Skeletal muscle cell (primary cell): Measurements from ENCODE around the gene TTLL11.
"Not testable (repeated sequence)": the region's sequence is repeated elsewhere in the genome, so short reads cannot be mapped to it uniquely, and the experiment has no call there.

Experiments
- DNase-seq: peaks from one replicate; pipeline ENCODE4 v3.0.0-alpha.2; 2010; ENCODE audit warnings: low read depth
- H3K4me3 ChIP-seq: 2 replicates; pipeline ENCODE4 v1.5.1; 2011; ENCODE audit warnings: low read depth, mild to moderate bottlenecking, control low read depth, low read length, moderate library complexity

The TTLL11 gene

DNA sequence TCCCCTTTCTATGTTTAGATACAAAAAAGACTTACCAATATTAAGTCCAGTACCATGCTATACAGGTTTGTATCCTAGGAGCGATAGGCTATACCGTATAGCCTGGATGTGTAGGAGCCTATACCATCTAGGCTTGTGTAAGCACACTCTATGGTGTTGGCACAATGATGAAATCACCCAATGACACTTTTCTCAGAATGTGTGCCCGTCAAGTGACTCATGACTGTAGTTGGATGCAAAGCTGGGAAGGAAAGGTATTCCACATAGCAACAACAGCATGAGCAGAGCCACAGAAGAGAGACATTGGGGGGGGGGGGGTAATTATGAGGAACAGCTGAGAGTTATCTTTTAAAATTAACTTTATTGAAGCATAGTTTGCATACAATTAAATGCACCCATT is 63.2 kb downstream of the TTLL11 start:
- no peak overlapping the region for H3K4me3 ChIP-seq
- no peak for DNase-seq

DNA sequence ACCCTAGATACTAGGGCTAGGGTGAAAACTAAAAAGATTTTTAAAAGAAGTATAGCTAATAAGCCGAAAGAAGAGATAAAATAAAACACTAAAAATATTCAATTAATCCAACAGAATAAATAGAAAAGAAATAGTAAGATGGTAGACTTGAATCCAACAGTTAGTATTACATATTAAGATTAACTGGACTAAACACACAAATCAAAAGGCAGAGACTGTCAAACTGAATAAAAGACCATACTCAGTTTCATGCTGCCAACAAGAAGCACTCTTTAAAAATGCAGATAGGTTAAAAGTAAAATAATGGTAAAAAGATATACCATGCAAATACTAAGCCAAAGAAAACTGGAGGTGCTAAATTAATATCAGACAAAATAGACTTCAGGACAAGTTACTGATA is 65.0 kb downstream of the TTLL11 start:
- H3K4me3 ChIP-seq = no peak overlapping the region
- DNase-seq = no peak

DNA sequence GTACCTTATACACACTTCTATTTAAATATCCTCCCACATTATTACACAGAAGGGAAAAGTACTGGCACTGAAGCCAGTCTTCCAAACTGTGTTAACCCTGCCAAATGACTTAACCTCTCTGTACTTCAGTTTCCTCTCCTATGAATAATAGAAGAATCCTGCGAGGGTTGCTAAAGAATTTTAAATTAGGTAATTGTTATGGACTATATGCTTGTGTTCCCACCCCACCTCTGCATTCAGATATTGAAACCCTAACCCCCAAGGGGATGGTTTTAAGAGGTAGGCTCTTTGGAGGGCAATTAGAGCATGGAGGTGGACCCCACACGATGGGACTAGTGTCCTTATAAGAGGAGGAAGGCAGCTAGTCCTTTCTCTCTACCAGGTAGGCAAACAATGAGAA is 72.7 kb downstream of the TTLL11 start:
- H3K4me3 ChIP-seq = no peak overlapping the region
- no peak for DNase-seq

DNA sequence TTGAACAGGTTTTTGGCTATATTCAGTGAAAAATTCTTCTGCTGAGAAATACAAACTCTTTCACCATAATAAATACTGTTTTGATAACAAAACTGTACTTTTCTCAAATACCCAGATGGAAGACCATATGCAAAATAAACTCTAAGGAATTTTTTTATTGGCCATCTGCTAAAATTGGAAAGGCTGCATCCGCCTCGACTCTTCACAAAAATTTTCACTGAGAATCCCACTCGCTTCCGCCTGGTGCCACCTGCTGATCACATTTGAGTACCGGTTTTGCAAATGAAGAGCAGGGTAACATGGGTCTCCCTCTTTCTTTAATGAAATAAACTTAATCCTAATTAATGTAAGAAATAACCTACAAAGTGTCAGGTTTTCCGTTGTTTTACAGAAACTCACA is 76.4 kb downstream of the TTLL11 start:
- DNase-seq = no peak
- H3K4me3 ChIP-seq = no peak overlapping the region

DNA sequence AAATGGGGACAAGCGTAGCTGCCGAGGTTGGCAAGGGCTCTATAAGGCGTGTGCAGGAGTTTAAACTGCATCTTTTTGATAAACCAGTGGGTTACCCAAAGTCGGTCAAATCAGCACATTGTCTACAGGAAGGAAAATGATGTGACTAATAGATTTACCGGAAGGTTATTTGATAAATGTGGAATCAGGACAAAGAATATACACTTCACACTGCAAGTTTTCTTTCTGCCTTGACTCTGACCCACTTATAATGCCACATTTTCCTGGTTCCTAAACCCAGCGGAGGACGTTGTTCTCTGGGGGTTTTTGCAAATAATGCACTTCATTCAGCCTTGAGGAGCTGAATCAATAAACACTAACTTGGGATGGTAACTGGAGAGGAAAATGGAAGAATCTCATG is 76.8 kb downstream of the TTLL11 start:
- no peak for DNase-seq
- no peak overlapping the region for H3K4me3 ChIP-seq

DNA sequence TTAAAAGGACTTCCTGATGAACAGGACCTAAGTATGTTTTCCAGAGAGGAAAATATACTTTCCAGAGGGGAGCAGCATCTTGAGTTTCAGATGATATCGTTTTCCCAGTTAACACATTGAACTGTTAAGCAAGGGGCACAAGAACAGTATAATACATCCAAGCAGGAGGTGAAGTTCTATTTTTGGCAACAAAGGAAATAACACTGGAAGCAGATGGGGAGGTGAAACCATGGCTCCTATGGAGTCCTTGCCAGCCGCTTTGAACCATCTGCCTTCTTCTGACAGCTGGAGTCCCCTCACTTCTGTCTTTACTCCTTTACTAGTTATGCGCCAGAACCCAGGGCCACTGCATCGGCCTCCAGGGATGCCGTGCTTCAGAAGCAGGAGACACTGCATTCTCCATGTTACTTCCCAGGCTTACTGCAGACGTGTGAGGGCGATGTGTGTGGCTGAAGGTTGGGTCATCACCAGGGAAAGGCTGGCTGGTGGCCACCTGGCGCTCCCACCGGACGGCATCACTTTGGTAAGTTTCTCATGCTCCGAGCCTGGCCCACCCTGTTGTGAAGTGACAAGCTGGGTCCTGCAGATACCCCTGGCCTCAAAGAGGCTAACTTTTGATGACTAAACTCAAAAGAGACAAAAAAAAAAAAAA is 77.8 kb downstream of the TTLL11 start:
- no peak for DNase-seq
- no peak overlapping the region for H3K4me3 ChIP-seq

DNA sequence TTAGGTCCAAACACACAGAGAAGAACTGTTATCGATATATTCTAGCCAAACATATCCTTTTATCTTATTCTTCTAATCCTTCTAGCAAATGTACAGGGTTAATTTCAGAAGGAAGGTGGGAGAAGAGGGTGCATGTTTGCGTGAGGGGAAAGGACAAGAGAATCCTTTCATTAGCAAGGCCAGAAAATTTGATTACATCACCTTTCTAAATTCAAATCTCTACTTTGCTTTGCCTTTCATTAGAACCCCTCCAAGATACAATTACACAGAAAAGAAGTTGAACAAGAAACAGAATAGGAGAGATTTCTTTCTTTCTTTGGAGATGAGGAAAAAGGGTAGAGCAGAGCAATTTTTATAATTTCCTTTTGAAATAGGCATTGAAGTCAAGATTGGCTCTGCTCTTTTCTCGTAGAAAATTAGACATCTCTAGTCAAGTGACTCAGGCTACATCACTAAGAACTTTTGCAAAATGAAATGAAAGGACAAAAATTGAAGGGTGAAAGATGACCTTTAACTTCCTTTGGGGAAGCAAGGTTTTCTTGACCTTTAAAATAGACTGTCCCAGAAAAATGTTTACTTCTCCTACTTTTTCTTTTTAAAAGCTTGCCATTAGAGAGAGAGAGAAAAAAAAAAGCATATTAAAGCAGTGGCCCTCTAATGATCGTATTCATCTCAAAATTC is 81.2 kb downstream of the TTLL11 start:
- DNase-seq = no peak
- no peak overlapping the region for H3K4me3 ChIP-seq

DNA sequence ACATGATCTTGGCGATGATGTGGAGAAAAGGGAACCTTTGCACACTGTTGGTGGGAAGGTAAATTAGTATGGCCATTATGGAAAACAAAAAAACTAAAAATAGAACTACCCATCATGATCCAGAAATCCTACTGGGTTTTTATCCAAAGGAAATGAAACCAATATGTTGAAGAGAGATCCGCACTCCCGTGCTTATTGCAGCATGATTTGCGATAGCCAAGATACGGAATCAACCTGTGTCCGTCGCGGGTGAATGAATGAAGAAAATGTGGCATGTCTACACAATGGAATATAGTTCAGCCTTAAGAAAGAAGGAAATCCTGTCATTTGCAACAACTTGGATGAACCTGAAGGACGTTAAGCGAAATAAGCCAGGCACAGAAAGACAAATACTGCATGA is 84.5 kb downstream of the TTLL11 start:
- no peak overlapping the region for H3K4me3 ChIP-seq
- DNase-seq = no peak

DNA sequence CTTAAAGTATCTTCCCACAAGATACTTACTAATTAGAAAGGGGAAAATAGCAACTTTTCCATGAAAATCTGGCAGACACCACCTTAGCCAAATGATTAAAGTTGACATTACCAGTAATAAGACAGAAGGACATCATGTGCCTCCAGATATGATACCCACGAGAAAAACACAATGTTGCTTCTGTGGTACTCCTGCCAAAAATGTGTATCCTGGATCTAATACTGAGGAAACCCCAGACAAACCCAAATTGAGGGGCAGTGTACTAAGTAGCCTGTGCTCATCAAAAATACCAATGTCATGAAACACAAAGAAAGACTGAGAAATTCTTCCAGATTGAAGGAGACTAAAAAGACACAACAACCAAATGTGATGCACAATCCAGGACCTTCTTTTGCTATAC is 85.3 kb downstream of the TTLL11 start:
- H3K4me3 ChIP-seq = no peak overlapping the region
- no peak for DNase-seq

DNA sequence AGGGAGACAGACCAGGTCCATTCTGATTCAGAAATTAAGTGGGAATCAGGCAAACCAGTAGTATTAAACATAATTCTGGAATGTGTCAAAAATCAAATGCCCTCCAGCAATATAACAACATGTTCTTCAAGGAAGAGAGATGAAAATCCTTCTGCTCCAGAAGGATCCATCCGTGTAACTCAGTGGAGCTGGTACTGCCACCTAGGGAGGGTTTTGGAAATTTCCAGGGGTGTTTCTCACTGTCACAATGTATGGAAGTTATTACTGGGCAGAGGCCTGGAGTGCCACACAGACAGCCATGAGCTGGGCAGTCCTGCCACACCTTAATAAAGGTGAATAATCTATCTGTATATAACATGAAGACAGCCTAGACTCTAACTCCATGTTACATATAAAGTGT is 87.5 kb downstream of the TTLL11 start:
- no peak for DNase-seq

DNA sequence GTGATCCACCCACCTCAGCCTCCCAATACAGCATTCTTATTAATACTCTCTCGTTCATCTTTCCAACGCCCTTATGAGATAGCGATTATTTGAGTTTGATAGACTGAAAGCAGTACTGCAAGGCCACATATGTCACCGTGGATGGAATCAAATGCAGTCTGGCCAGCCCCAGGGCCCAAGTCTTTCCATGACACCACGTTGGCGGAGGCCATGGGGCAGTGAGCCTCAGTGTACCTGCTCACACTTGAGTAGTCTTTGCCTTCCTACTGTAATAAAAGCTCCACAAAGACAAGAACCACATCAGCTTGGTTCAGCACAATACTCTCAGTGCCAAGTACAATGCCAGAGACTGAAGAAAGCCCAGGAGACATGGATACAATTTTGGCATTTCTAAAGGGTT is 88.5 kb downstream of the TTLL11 start:
- DNase-seq = no peak
- H3K4me3 ChIP-seq = no peak overlapping the region

More for the DNA sequence above, 87.5 kb downstream of the TTLL11 start:
- no peak overlapping the region for H3K4me3 ChIP-seq

DNA sequence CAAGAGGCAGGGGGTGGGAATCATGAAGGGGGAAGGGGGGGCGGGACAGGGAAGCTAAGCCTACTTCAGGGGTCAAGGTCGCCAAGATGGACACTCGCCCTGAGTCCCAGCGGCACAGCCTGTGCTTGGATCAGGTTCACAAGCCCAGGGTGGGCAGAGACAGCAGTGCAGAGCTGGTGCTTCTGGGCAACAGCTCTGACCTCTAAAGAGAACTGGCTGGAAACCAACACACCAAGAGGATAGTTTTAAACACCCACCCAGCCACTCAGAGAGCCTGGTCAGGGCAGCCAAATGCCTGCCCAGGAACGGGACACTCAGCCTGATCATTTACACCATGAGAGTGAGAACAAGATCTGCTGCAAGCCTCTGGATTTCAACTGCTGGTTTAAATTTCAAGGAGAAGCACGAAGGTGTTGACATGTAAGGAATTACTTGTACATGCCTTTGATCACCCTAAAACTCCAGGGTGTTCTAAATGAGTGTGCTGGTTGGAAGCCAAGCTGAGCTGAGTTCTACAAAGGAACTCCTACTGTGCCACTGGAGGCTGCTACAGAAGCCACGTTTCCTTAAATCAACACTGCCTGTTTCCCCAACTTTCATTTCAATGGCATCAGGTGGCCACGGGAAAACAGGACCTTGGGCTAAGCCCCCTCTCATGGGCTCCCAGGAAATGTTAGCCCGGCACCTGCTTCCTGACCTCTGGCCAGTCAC is 91.5 kb downstream of the TTLL11 start:
- no peak overlapping the region for H3K4me3 ChIP-seq
- peak; percentile 63 for DNase-seq

DNA sequence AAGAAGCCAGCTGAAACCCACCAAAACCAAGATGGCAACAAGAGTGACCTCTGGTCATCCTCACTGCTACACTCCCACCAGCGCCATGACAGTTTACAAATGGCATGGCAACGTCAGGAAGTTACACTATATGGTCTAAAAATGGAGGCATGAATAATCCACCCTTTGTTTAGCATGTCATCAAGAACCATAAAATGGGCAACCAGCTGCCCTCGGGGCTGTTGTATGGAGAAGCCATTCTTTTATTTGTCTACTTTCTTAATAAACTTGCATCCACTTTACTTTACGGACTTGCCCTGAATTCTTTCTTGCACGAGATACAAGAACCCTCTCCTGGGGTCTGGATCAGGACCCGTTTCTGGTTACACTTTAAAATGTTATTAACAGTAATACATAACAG is 92.6 kb downstream of the TTLL11 start:
- not testable (repeated sequence) for DNase-seq, H3K4me3 ChIP-seq

DNA sequence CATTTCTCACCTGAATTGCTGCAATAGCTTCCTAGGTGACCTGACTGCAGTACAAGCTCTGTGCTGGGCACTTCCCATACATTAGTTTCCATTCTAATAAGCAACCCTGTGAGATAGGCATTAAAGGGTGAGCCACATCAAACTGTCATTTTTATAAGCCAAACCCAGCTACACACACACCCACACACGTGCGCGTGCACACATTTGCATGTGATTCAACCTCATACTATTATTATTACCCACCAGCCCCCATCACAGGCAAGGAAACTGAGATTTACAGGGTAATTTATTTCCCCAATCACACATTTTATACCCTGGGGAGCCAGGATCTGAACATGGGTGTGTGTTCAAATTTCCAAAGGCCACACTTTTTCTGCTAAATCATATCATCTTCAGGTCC is 93.6 kb downstream of the TTLL11 start:
- no peak for DNase-seq
- H3K4me3 ChIP-seq = no peak overlapping the region

DNA sequence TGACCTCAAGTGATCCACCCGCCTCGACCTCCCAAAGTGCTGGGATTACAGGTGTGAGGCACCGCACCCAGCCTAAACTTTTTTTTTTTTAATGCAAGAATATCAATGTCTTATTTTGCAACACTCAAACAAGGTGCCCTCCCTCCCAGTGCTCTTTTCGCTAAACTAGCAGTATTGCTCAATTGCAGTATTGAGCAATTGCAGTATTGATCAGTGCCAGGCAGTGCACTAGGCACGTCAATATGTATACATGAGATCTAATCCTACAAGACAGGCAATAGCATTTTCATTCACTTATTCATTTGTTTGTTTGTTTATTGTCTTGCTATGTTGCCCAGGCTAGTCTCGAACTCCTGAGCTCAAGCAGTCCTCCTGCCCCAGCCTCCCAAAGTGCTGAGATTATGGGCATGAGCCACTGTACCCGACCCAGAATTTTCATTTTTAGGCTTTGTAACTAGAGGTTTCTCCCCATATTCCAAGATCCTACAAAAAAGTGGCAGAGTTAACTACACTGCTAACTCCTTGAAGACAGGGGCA is 94.5 kb downstream of the TTLL11 start:
- no peak for DNase-seq

DNA sequence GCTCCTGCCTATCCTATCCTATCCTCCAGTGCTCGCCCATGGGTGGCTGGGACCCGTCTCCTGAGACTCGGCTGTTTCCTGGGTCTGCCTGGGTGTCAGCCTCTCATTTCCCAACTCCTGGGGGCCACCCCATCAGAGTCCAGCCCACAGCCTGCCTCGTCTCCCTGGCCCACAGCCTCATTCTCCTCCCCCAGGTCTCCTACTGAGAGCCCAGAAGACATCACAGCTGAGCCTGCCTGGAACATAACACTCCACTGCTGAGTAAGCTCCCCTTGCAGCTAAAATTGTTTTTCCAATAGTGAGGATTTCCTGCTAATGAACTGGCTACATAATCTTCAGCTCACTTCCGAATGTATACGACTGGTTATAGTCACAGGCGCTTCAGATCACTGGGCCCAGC is 95.3 kb downstream of the TTLL11 start:
- no peak overlapping the region for H3K4me3 ChIP-seq
- peak; percentile 43 for DNase-seq

More for the DNA sequence above, 94.5 kb downstream of the TTLL11 start:
- no peak overlapping the region for H3K4me3 ChIP-seq

DNA sequence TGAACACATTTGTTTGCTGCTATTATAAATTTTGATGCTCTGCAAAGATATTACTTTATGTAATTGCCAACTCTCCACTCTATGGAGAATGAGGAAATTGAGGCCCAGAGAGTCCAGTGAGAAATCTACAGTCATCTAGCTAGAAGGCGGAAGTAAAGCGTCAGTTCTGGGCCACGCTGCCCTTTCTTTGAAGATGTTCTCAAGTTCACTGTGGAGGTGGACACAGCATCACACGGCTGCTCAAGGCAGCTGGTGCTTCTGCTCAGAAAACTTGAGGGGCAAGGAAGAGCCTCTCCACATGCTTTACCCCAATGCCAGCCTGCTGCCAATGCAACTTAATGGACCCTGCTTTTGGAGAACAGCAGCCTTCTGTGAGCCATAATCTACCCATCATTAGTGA is 96.3 kb downstream of the TTLL11 start:
- H3K4me3 ChIP-seq = no peak overlapping the region
- no peak for DNase-seq

DNA sequence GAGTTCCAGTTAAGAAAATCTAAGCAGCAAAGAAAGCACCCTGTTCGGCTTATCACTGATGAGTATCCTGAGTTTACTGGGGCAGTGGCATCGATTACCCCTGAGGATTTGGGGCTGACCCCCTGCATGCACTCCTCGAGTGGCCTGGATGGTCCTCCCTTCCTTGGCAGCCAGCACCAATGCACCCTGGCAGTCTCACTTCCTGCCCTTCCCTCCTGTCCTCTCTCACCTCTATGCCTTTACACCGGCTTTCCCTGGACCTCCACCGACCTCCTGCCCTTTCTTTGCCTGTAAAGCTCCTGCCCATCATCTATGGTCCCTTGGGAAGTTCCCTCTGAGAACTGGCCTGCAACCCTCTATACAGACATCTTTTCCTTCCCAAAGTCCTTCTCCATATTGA is 97.1 kb downstream of the TTLL11 start:
- no peak for DNase-seq
- no peak overlapping the region for H3K4me3 ChIP-seq

DNA sequence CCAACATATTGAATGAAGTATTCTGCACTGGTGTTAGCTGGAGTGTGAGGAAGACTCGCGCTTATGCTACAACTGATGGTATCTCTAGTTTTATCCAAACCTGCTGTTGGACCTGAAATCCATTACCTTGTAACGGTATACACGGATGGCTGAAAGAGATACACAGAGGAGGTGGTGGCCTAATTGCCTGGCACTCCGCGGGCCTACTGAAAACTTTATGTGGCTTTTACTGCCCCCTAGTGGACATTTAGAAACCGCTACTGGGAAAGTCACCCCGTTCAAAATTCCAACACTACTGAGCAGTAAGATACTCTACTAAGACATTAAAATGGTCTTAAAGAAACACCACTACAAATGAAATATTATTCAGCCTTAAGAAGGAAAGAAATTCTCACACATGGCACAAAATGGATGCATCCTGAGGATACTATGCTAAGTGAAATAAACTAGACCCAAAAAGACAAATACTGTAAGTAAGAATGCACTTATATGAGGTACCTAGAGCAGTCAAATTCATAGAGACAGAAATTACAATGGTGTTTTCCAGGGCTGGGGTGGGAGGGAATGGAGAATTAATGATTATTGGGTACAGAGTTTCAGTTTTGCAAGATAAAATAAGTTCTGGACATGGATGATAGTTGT is 100.4 kb downstream of the TTLL11 start:
- H3K4me3 ChIP-seq = no peak overlapping the region
- peak; percentile 30 for DNase-seq

DNA sequence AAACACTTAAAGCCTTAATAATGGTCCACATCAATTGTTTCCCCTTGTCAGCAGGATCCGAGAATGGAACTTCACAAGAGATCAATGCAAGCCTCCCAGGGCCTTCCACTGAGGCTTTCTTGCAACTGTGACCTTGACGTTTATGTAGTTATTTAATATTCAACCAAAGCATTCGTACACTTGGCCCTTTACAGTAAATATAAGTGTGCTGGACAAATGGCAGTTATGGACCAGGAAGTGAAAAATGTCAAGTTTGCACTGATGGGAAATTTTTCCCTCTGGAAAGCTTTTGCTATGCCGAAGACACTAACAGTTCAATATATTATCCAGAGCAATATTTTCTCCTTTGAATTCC is 101.8 kb downstream of the TTLL11 start:
- no peak overlapping the region for H3K4me3 ChIP-seq
- no peak for DNase-seq
